HepG2 (cell line): ENCODE data around the gene MAS1L. TPM values are rescaled to one million over a fixed set of nuclear protein-coding genes. Genes with fewer than 3 reads are reported as not detected.

Experiments
- ATAC-seq: fragments of 200-7000 bp; cut with Tn5 transposase; 3 replicates; pipeline ENCODE4 v1.9.1; 2020; ENCODE audit warnings: mild to moderate bottlenecking, moderate library complexity
- BruUV-seq: library from RNA; stranded (reverse); fragments of 400-500 nt; replicated peaks from 2 replicates; lab custom pipeline; 2021; lab: Mats Ljungman, UMichigan
- CTCF ChIA-PET: fragments of 300-600 bp; formaldehyde crosslinking; extraction: SDS; loops from one replicate; lab custom pipeline; 2021; ENCODE audit warnings: low total read pairs, inconsistent platforms, low intra/inter-chr PET ratio; lab: Yijun Ruan, JAX
- POLR2A ChIA-PET: fragments of 350-600 bp; sonication (Branson Sonifier 250); formaldehyde crosslinking; loops from one replicate; lab custom pipeline; 2020; ENCODE audit warnings: antibody characterized with exemption, inconsistent platforms; lab: Yijun Ruan, JAX
- DNase-seq: peaks from one replicate; pipeline ENCODE4 v3.0.0-alpha.2; 2015; ENCODE audit warnings: low spot score
- FAIRE-seq: peaks from 3 replicates; lab custom pipeline; 2011; peaks lifted over from hg19 to GRCh38; lab: Jason Lieb, UNC
- H2AFZ ChIP-seq: one replicate; pipeline ENCODE4 v1.6.1; 2011; ENCODE audit warnings: low read length, inconsistent platforms
- H3K27ac ChIP-seq: fragments of 300-600 bp; 3 replicates; pipeline ENCODE4 v1.8.0; 2011; ENCODE audit warnings: mixed run types, mild to moderate bottlenecking, mixed read lengths, low read length, inconsistent platforms; ENCODE audit not compliant: insufficient read depth; ENCODE audit errors: extremely low read length
- H3K27me3 ChIP-seq, 2 experiments: fragments of 200-600 bp in 1 of 2; 2 replicates in 1 of 2; 3 replicates in 1 of 2; pipeline versions ENCODE4 v1.6.0 to v1.8.0; 2011; ENCODE audit warnings: low read length in 2 of 2, mild to moderate bottlenecking in 2 of 2, moderate library complexity in 2 of 2, inconsistent platforms in 1 of 2; ENCODE audit not compliant: insufficient read depth in 2 of 2, control insufficient read depth in 1 of 2
- H3K36me3 ChIP-seq, 2 experiments: fragments of 200-600 bp in 1 of 2; replicated peaks in 1 of 2; 2 replicates in 1 of 2; 3 replicates in 1 of 2; pipeline versions ENCODE4 v1.5.1 to v1.8.0; 2011; ENCODE audit warnings: low read length in 2 of 2, inconsistent platforms in 1 of 2; ENCODE audit not compliant: insufficient read depth in 2 of 2, control insufficient read depth in 1 of 2
- H3K4me1 ChIP-seq: 2 replicates; pipeline ENCODE4 v1.5.1; 2012; ENCODE audit warnings: low read length, inconsistent platforms; ENCODE audit not compliant: insufficient read depth
- H3K4me2 ChIP-seq: 2 replicates; pipeline ENCODE4 v1.6.0; 2011; ENCODE audit warnings: low read depth, low read length, inconsistent platforms
- H3K4me3 ChIP-seq, 3 experiments: fragments of 200-600 bp in 1 of 3; sonication (generic), shearing (Covaris generic) in 1 of 3; replicated peaks in 1 of 3; 2 replicates each; pipeline ENCODE4 v1.5.1; 2011 to 2016; ENCODE audit warnings: low read length in 3 of 3, inconsistent platforms in 2 of 3, low read depth in 2 of 3, mild to moderate bottlenecking in 2 of 3, control low read depth in 1 of 3, mixed read lengths in 1 of 3; ENCODE audit not compliant: insufficient read depth in 1 of 3
- H3K79me2 ChIP-seq: one replicate; pipeline ENCODE4 v1.6.1; 2011; ENCODE audit warnings: low read length, inconsistent platforms; ENCODE audit not compliant: insufficient read depth
- H3K9ac ChIP-seq: 2 replicates; pipeline ENCODE4 v1.6.0; 2011; ENCODE audit warnings: mild to moderate bottlenecking, low read depth, low read length, inconsistent platforms; ENCODE audit not compliant: insufficient read depth
- H3K9me3 ChIP-seq: 2 replicates; pipeline ENCODE4 v1.5.1; 2012; ENCODE audit warnings: mild to moderate bottlenecking, low read length
- H4K20me1 ChIP-seq: 2 replicates; pipeline ENCODE4 v1.6.0; 2011; ENCODE audit warnings: inconsistent platforms, mild to moderate bottlenecking, low read length, moderate library complexity; ENCODE audit not compliant: insufficient read depth
- AHDC1 ChIP-seq: sonication (generic); formaldehyde crosslinking; IDR thresholded peaks from 2 replicates; pipeline ENCODE4 v1.5.1; 2020; ENCODE audit warnings: mild to moderate bottlenecking, missing genetic modification reagents, borderline replicate concordance
- BRF2 ChIP-seq: sonication (generic); formaldehyde crosslinking; IDR thresholded peaks from 2 replicates; pipeline ENCODE4 v1.8.1; 2022; ENCODE audit warnings: mild to moderate bottlenecking, missing genetic modification reagents
- CAMTA2 ChIP-seq: sonication (generic); formaldehyde crosslinking; IDR thresholded peaks from 2 replicates; pipeline ENCODE4 v1.4.0; 2020; ENCODE audit warnings: mild to moderate bottlenecking, missing genetic modification reagents, borderline replicate concordance
- CEBPB ChIP-seq: IDR thresholded peaks from 2 replicates; pipeline ENCODE4 v1.6.1; 2011; ENCODE audit warnings: low read depth, low read length, improper control_type of control experiment, borderline replicate concordance
- CENPT ChIP-seq: sonication (generic); formaldehyde crosslinking; IDR thresholded peaks from 2 replicates; pipeline ENCODE4 v1.8.0; 2022; ENCODE audit warnings: low read depth, mild to moderate bottlenecking, moderate library complexity, missing genetic modification reagents
- ETV5 ChIP-seq: IDR thresholded peaks from 2 replicates; pipeline ENCODE4 v1.6.1; 2018; ENCODE audit warnings: missing biosample characterization, missing genetic modification reagents, inconsistent platforms, borderline replicate concordance
- FOXO1 ChIP-seq: sonication (generic); formaldehyde crosslinking; IDR thresholded peaks from 2 replicates; pipeline ENCODE4 v1.4.0; 2020; ENCODE audit warnings: missing genetic modification reagents
- GLMP ChIP-seq: sonication (generic); formaldehyde crosslinking; IDR thresholded peaks from 2 replicates; pipeline ENCODE4 v1.9.0; 2021; ENCODE audit warnings: missing genetic modification reagents, mild to moderate bottlenecking, borderline replicate concordance
- MBNL3 ChIP-seq: fragments of 250-450 bp; sonication (Bioruptor Pico); conservative IDR thresholded peaks from 2 replicates; pipeline ENCODE4 v1.8.0; 2022; ENCODE audit warnings: mild to moderate bottlenecking, inconsistent platforms
- NAIF1 ChIP-seq: sonication (generic); formaldehyde crosslinking; IDR thresholded peaks from 2 replicates; pipeline ENCODE4 v1.5.0; 2020; ENCODE audit warnings: mild to moderate bottlenecking, missing genetic modification reagents, borderline replicate concordance
- NKX3-1 ChIP-seq: sonication (generic); formaldehyde crosslinking; IDR thresholded peaks from 2 replicates; pipeline ENCODE4 v1.5.0; 2020; ENCODE audit warnings: missing genetic modification reagents
- RXRB ChIP-seq: IDR thresholded peaks from 2 replicates; pipeline ENCODE4 v1.6.1; 2016; ENCODE audit warnings: borderline replicate concordance, missing genetic modification reagents, missing compliant biosample characterization
- SRY ChIP-seq: sonication (generic); formaldehyde crosslinking; IDR thresholded peaks from 2 replicates; pipeline ENCODE4 v1.8.0; 2022; ENCODE audit warnings: mild to moderate bottlenecking, missing genetic modification reagents
- ZNF510 ChIP-seq: sonication (generic); formaldehyde crosslinking; IDR thresholded peaks from 2 replicates; pipeline ENCODE4 v1.4.0; 2020; ENCODE audit warnings: low read depth, mild to moderate bottlenecking, missing genetic modification reagents
- ZNF530 ChIP-seq: sonication (generic); formaldehyde crosslinking; IDR thresholded peaks from 2 replicates; pipeline ENCODE4 v1.5.0; 2020; ENCODE audit warnings: low read depth, mild to moderate bottlenecking, missing genetic modification reagents
- ZNF576 ChIP-seq: sonication (generic); formaldehyde crosslinking; IDR thresholded peaks from 2 replicates; pipeline ENCODE4 v1.4.0; 2020; ENCODE audit warnings: mild to moderate bottlenecking, missing genetic modification reagents
- ZNF816 ChIP-seq: sonication (generic); formaldehyde crosslinking; IDR thresholded peaks from 2 replicates; pipeline ENCODE4 v1.8.0; 2022; ENCODE audit warnings: missing genetic modification reagents, mild to moderate bottlenecking, borderline replicate concordance
- ZSCAN25 ChIP-seq: sonication (generic); formaldehyde crosslinking; IDR thresholded peaks from 2 replicates; pipeline ENCODE4 v1.8.0; 2022; ENCODE audit warnings: mild to moderate bottlenecking, missing genetic modification reagents
- in situ Hi-C: cut with HindIII; loops from 2 replicates; pipeline ENCODE4 v1.10.0; 2017; ENCODE audit warnings: low pct_unique_long_range_greater_than_20kb; ENCODE audit not compliant: extremely low pct_ligation_motif_present
- intact Hi-C: fragments of 100-400 bp; cut with micrococcal nuclease; formaldehyde crosslinking; loops from one replicate; pipeline ENCODE4 v1.10.0; 2022; ENCODE audit not compliant: unreplicated experiment
- polyA plus RNA-seq, 8 experiments: library from polyadenylated mRNA; depleted of rRNA in 3 of 8; stranded (reverse) in 7 of 8; unstranded in 1 of 8; fragments of >200 nt; fragmentation: Illumina TruSeq in 4 of 8; extraction: Trizol in 4 of 8; gene quantifications; 2 replicates each; pipeline versions ENCODE4 v1.2.1 to v1.2.3, GENCODE V29; 2011 to 2016; ENCODE audit warnings: low read depth in 4 of 8, missing spikeins in 1 of 8, mixed read lengths in 1 of 8; ENCODE audit not compliant: insufficient read depth in 1 of 8
- total RNA-seq, 5 experiments: library from RNA; depleted of rRNA; stranded (reverse); fragments of >200 nt; fragmentation: Illumina TruSeq; extraction: Trizol; gene quantifications; 2 replicates each; pipeline ENCODE4 v1.2.3, GENCODE V29; 2016; ENCODE audit warnings: low read depth in 1 of 5

Gene MAS1L
- total and polyA plus RNA-seq, 2 of the 13 experiments (the other 11 are each of a cell fraction or from before 2014, with no cell fraction given) = not detected

- TF ChIP-seq ZNF576 (CRISPR knock-in tag) (no peak), ZNF510 (CRISPR knock-in tag) (no peak), FOXO1 (no peak), CAMTA2 (no peak), CEBPB (no peak), ZNF530 (CRISPR knock-in tag) (no peak), ETV5 (CRISPR knock-in tag) (no peak), RXRB (no peak)
Observed at GRCh38 chr6:29442719-29443118, 45.0 kb downstream of the MAS1L start (continued).

GRCh38 chr6:29439006-29439405, 48.8 kb downstream of the MAS1L start, which contains the start of gene OR10C1:
OR10C1 (plus strand) TSS chr6:29439306; CDS start chr6:29440016, 710 bp downstream.
- H3K36me3 ChIP-seq = no peaks in the 10 kb centered on the region
- POLR2A ChIA-PET = no interaction called here
- no TSS peak for BruUV-seq
- FAIRE-seq (no peak), DNase-seq (no peak), ATAC-seq (no peak)
- CTCF ChIA-PET = no interaction called here
- H3K27me3 ChIP-seq = no peaks in the 10 kb centered on the region
- intact Hi-C loops (no loop called here), in situ Hi-C loops (no loop called here)
- H3K4me1 ChIP-seq = no peaks in the 10 kb centered on the region
- H3K9ac ChIP-seq = no peak within 1 kb of the TSS
- no peak within 1 kb of the TSS for H3K4me2 ChIP-seq
- H2AFZ ChIP-seq = no peak within 1 kb of the TSS
- H3K27ac ChIP-seq = no peak within 1 kb of the TSS
- H4K20me1 ChIP-seq = no peaks in the 10 kb centered on the region
- TF ChIP-seq AHDC1 (CRISPR knock-in tag) (no peak), ZSCAN25 (no peak), CENPT (CRISPR knock-in tag) (no peak), NKX3-1 (CRISPR knock-in tag) (no peak), ZNF816 (CRISPR knock-in tag) (no peak), BRF2 (no peak), MBNL3 (CRISPR knock-in tag) (no peak), NAIF1 (CRISPR knock-in tag) (no peak), GLMP (CRISPR knock-in tag) (no peak), SRY (CRISPR knock-in tag) (no peak)
- no peaks in the 10 kb centered on the region; the same call in 1 of the 2 replicates for H3K9me3 ChIP-seq
- no peak within 1 kb of the TSS for H3K4me3 ChIP-seq
- no peaks in the 10 kb centered on the region for H3K79me2 ChIP-seq
